HG03457 (cell line): ENCODE data around the gene ARNT2.

Source experiments
- ATAC-seq: cut with Tn5 transposase; IDR thresholded peaks from one replicate; pipeline ENCODE4 v1.9.1; 2021; ENCODE audit warnings: moderate number of reproducible peaks; ENCODE audit not compliant: unreplicated experiment

ARNT2 gene

GRCh38 chr15:80441041-80441440 lies 36.9 kb downstream of the ARNT2 start:
- ATAC-seq = no peak

- no peak for ATAC-seq
Observed at GRCh38 chr15:80441714-80442113, 37.5 kb downstream of the ARNT2 start.

- no peak for ATAC-seq
Observed at GRCh38 chr15:80442728-80443403, 38.7 kb downstream of the ARNT2 start.

GRCh38 chr15:80444680-80445251 lies 40.6 kb downstream of the ARNT2 start:
- ATAC-seq = no peak

- ATAC-seq = no peak
Observed at GRCh38 chr15:80445300-80446041, 41.3 kb downstream of the ARNT2 start.

GRCh38 chr15:80447077-80447476 lies 42.9 kb downstream of the ARNT2 start:
- ATAC-seq = no peak

- no peak for ATAC-seq
Observed at GRCh38 chr15:80449825-80450224, 45.6 kb downstream of the ARNT2 start.

GRCh38 chr15:80450811-80451321 lies 46.7 kb downstream of the ARNT2 start:
- no peak for ATAC-seq

GRCh38 chr15:80452166-80452565 lies 48.0 kb downstream of the ARNT2 start:
- ATAC-seq = no peak

- ATAC-seq = no peak
Observed at GRCh38 chr15:80455051-80455648, 51.0 kb downstream of the ARNT2 start.

- no peak for ATAC-seq
Observed at GRCh38 chr15:80455668-80456442, 51.7 kb downstream of the ARNT2 start.

- no peak for ATAC-seq
Observed at GRCh38 chr15:80456517-80457492, 52.6 kb downstream of the ARNT2 start.

- ATAC-seq = no peak
Observed at GRCh38 chr15:80457896-80458295, 53.7 kb downstream of the ARNT2 start.

GRCh38 chr15:80458580-80458979 lies 54.4 kb downstream of the ARNT2 start:
- ATAC-seq = no peak

GRCh38 chr15:80459380-80459779 lies 55.2 kb downstream of the ARNT2 start:
- no peak for ATAC-seq

- no peak for ATAC-seq
Observed at GRCh38 chr15:80459818-80460217, 55.6 kb downstream of the ARNT2 start.

- ATAC-seq = no peak
Observed at GRCh38 chr15:80461356-80462095, 57.3 kb downstream of the ARNT2 start.

- no peak for ATAC-seq
Observed at GRCh38 chr15:80462111-80462510, 57.9 kb downstream of the ARNT2 start.
